Stimulated activated CD8-positive, alpha-beta memory T cell treated with anti-CD3 and anti-CD28 coated beads, Interleukin-4, amount 100 ng/mL, for 1 hour (primary cell): ENCODE measurements around the gene OLFML3.

Source experiments
- DNase-seq, 2 donors: peaks; one replicate each; pipeline ENCODE4 v3.0.0-alpha.2; 2020; ENCODE audit warnings: low read depth in 2 of 2, low spot score in 1 of 2

OLFML3 gene

DNA sequence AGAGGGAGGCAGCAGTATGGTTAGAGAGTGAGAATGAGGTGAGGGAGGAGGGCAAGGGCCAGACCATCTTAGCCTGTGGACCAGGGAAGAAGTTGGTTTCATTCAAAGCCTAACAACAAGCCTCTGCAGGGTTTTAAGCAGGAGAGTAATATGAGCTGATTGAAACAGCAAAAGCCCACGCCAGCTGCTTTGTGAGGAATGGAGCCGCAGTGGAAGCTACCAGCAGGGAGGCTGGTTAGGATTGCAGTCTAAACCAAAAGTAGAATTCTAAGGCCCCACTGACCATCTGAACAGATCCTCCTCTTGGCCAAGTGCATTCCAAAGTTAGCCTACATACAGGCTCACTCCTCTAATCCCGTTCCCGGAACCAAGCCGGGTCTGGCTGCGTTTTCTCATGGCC, 44.8 kb downstream of the OLFML3 start:
- DNase-seq, result no peak

DNA sequence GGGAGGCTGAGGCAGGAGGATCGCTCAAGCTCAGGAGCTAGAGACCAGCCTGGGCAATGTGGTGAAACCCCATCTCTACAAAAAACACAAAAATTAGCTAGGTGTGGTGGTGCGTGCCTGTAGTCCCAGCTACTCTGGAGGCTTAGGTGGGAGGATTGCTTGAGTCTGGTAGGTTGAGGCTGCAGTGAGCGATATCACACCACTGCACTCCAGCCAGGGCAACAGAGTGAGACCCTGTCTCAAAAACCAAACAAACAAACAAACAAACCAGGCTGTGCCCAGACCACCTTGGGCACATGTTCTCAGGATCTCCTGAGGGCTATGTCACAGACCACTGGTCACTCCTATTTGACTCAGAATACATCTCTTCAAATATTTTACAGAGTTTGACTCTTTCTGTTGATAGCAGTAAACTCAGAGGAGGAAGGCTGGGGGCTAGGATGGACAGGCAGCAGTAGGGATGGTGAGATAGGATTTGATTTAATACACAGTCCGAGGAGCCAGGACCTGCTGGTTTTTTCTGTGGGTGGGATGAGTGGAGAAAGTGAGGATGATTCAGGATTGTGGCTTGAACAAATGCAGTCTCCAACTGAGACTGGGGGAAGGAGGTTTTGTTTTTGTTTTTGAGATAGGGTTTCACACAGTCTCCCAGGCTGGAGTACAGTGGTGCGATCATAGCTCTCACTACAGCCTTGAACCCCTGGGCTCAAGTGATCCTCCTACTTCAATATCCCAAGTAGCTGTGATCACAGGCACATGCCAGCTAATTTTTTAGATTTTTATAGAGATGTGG, 46.5 kb downstream of the OLFML3 start:
- no peak for DNase-seq

DNA sequence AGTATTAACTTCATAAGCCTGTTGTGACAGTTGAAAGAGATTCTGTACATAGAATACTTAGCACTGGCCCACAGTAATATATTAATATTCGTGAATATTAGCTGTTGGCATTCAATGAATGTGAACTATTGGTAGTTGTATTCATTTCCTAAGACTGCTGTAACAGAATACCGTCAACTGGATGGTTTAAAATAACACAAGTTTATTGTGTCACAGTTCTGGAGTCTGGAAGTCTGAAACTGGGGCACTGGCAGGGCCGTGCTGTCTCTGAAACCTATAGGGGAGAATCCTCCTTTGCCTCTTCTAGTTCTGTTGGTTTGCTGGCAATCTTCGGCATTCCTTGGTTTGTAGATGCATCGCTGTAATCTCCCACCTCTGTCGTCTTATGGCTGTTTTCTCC, 47.5 kb downstream of the OLFML3 start:
- DNase-seq, result no peak
